OCI-LY1 (cell line): ENCODE results near the gene MFAP3L.

ENCODE experiments used
- H2AFZ ChIP-seq: fragments of 200-600 bp; sonication (generic), shearing (Covaris generic); 2 replicates; pipeline ENCODE4 v1.6.0; 2014; ENCODE audit warnings: antibody characterized with exemption, mild to moderate bottlenecking, low read length
- H3F3A ChIP-seq: fragments of 200-600 bp; sonication (generic), shearing (Covaris generic); 2 replicates; pipeline ENCODE4 v1.6.0; 2014; ENCODE audit warnings: mild to moderate bottlenecking, antibody characterized with exemption, low read length, moderate library complexity; ENCODE audit not compliant: insufficient read depth
- H3K27ac ChIP-seq: fragments of 200-600 bp; sonication (generic); 2 replicates; pipeline ENCODE4 v1.5.1; 2014; ENCODE audit warnings: low read length, mixed run types, mild to moderate bottlenecking, low read depth; ENCODE audit not compliant: poor library complexity, severe bottlenecking
- H3K27me3 ChIP-seq: fragments of 200-600 bp; sonication (generic); 2 replicates; pipeline ENCODE4 v1.6.0; 2014; ENCODE audit warnings: antibody characterized with exemption, mild to moderate bottlenecking, low read length, moderate library complexity; ENCODE audit not compliant: insufficient read depth
- H3K36me3 ChIP-seq: fragments of 200-600 bp; sonication (generic); 2 replicates; pipeline ENCODE4 v1.6.1; 2014; ENCODE audit warnings: mild to moderate bottlenecking, antibody characterized with exemption, low read length, moderate library complexity, mixed read lengths; ENCODE audit not compliant: insufficient read depth
- H3K4me1 ChIP-seq: fragments of 200-600 bp; sonication (generic); 2 replicates; pipeline ENCODE4 v1.5.1; 2014; ENCODE audit warnings: mild to moderate bottlenecking, low read length, moderate library complexity; ENCODE audit not compliant: insufficient read depth, severe bottlenecking
- H3K4me2 ChIP-seq: fragments of 200-600 bp; sonication (generic), shearing (Covaris generic); 2 replicates; pipeline ENCODE4 v1.6.1; 2014; ENCODE audit warnings: low read length
- H3K4me3 ChIP-seq: fragments of 200-600 bp; sonication (generic); 2 replicates; pipeline ENCODE4 v1.5.1; 2014; ENCODE audit warnings: low read length, low read depth, mild to moderate bottlenecking, mixed read lengths; ENCODE audit not compliant: poor library complexity, severe bottlenecking
- H3K79me2 ChIP-seq: fragments of 200-600 bp; shearing (Covaris generic); 2 replicates; pipeline ENCODE4 v1.6.1; 2016; ENCODE audit warnings: mixed run types, low read length, mixed read lengths; ENCODE audit not compliant: insufficient read depth
- H3K9ac ChIP-seq: fragments of 200-600 bp; sonication (generic), shearing (Covaris generic); 2 replicates; pipeline ENCODE4 v1.6.1; 2014; ENCODE audit warnings: mild to moderate bottlenecking, low read length, mixed read lengths
- H3K9me2 ChIP-seq: fragments of 200-600 bp; sonication (generic), shearing (Covaris generic); 2 replicates; pipeline ENCODE4 v1.6.1; 2014; ENCODE audit warnings: low read depth, mild to moderate bottlenecking, low read length, mixed read lengths
- H3K9me3 ChIP-seq: fragments of 200-600 bp; shearing (Covaris generic); 2 replicates; pipeline ENCODE4 v1.6.1; 2014; ENCODE audit warnings: low read length, mixed read lengths
- H4K20me1 ChIP-seq: fragments of 200-600 bp; sonication (generic), shearing (Covaris generic); 2 replicates; pipeline ENCODE4 v1.6.0; 2016; ENCODE audit warnings: mild to moderate bottlenecking, low read length; ENCODE audit not compliant: insufficient read depth
- CTCF ChIP-seq: fragments of 200-600 bp; sonication (generic), shearing (Covaris generic); IDR thresholded peaks from 2 replicates; pipeline ENCODE4 v1.5.1; 2017; ENCODE audit warnings: mild to moderate bottlenecking, antibody characterized with exemption, low read length, moderate library complexity, mixed read lengths
- EZH2 ChIP-seq: fragments of 200-600 bp; sonication (generic), shearing (Covaris generic); IDR thresholded peaks from 2 replicates; pipeline ENCODE4 v1.8.0; 2017; ENCODE audit warnings: borderline replicate concordance, mixed run types, mild to moderate bottlenecking, antibody characterized with exemption, low read length, moderate library complexity, mixed read lengths

The MFAP3L gene

GRCh38 chr4:170059421-170059820, 33.2 kb upstream of the MFAP3L start:
- H3K9me2 ChIP-seq: no peaks in the 10 kb centered on the region
- no peak for TF ChIP-seq CTCF
- H3K4me1 ChIP-seq: no peaks in the 10 kb centered on the region
- H3K27ac ChIP-seq: no peak overlapping the region
- no peaks in the 10 kb centered on the region for H3K27me3 ChIP-seq
- H4K20me1 ChIP-seq: no peaks in the 10 kb centered on the region
- H3F3A ChIP-seq: no peaks in the 10 kb centered on the region
- no peak overlapping the region for H2AFZ ChIP-seq
- no peaks in the 10 kb centered on the region for H3K79me2 ChIP-seq
- H3K4me3 ChIP-seq: no peak overlapping the region
- H3K9me3 ChIP-seq: no peaks in the 10 kb centered on the region
- H3K36me3 ChIP-seq: no peaks in the 10 kb centered on the region
- no peak overlapping the region for H3K4me2 ChIP-seq
- no peak overlapping the region for H3K9ac ChIP-seq

GRCh38 chr4:170058826-170059225, 32.6 kb upstream of the MFAP3L start:
- H3F3A ChIP-seq: no peaks in the 10 kb centered on the region
- no peak overlapping the region for H3K4me3 ChIP-seq
- H3K27me3 ChIP-seq: no peaks in the 10 kb centered on the region
- no peaks in the 10 kb centered on the region for H3K79me2 ChIP-seq
- no peaks in the 10 kb centered on the region for H3K36me3 ChIP-seq
- no peak overlapping the region for H2AFZ ChIP-seq
- H3K4me2 ChIP-seq: no peak overlapping the region
- H4K20me1 ChIP-seq: no peaks in the 10 kb centered on the region
- no peaks in the 10 kb centered on the region for H3K9me2 ChIP-seq
- no peaks in the 10 kb centered on the region for H3K9me3 ChIP-seq
- no peak for TF ChIP-seq CTCF
- no peak for TF ChIP-seq EZH2
- no peak overlapping the region for H3K9ac ChIP-seq
- no peak overlapping the region for H3K27ac ChIP-seq
- H3K4me1 ChIP-seq: no peaks in the 10 kb centered on the region

GRCh38 chr4:170057866-170058265, 31.7 kb upstream of the MFAP3L start:
- Histone ChIP-seq H3K9ac (no peak overlapping the region), H2AFZ (no peak overlapping the region), H3K9me3 (no peaks in the 10 kb centered on the region), H4K20me1 (no peaks in the 10 kb centered on the region), H3K27me3 (no peaks in the 10 kb centered on the region), H3K4me1 (no peaks in the 10 kb centered on the region), H3F3A (no peaks in the 10 kb centered on the region), H3K4me3 (no peak overlapping the region), H3K9me2 (no peaks in the 10 kb centered on the region), H3K4me2 (no peak overlapping the region), H3K36me3 (no peaks in the 10 kb centered on the region), H3K79me2 (no peaks in the 10 kb centered on the region), H3K27ac (no peak overlapping the region)
- TF ChIP-seq EZH2 (no peak), CTCF (no peak)
